ENCODE data around the gene GFM2. TPM values are rescaled to one million over a fixed set of nuclear protein-coding genes. Genes with fewer than 3 reads are reported as not detected.
"Not testable (repeated sequence)": the region's sequence is repeated elsewhere in the genome, so short reads cannot be mapped to it uniquely, and the experiment has no call there.

Gene GFM2
- total and polyA plus RNA-seq, 9 donors, result 19.9 to 27.5 (median 24.0) TPM

GRCh38 chr5:74676466-74676865, 90.5 kb downstream of the GFM2 start:
- DNase-seq; H3K9me3 ChIP-seq (replicated peaks; ENCODE audit: control insufficient read depth, low read depth, low read length): not testable (repeated sequence)
- WGBS (ENCODE audit: insufficient coverage), result 100% methylated on average over 3 of the region's 6 CpGs

GRCh38 chr5:74673011-74673790, 93.7 kb downstream of the GFM2 start:
- H3K4me3 ChIP-seq (ENCODE audit: low read length), result no peak overlapping the region

More at GRCh38 chr5:74676466-74676865, 90.5 kb downstream of the GFM2 start:
- H3K36me3 ChIP-seq (ENCODE audit: control insufficient read depth, insufficient read depth, low read length); H3K27me3 ChIP-seq (ENCODE audit: control insufficient read depth, insufficient read depth, low read length); H3K27ac ChIP-seq (ENCODE audit: low read length); H3K4me1 ChIP-seq (ENCODE audit: control insufficient read depth, insufficient read depth, low read length); H3K4me3 ChIP-seq (ENCODE audit: low read length): not testable (repeated sequence)

GRCh38 chr5:74672215-74672877, 94.6 kb downstream of the GFM2 start:
- WGBS (ENCODE audit: insufficient coverage), result 55% methylated on average over 2 of the region's 5 CpGs
- no peak overlapping the region for H3K4me3 ChIP-seq (ENCODE audit: low read length)
- no peaks in the 10 kb centered on the region for H3K9me3 ChIP-seq (replicated peaks; ENCODE audit: control insufficient read depth, low read depth, low read length)
- H3K4me1 ChIP-seq (ENCODE audit: control insufficient read depth, insufficient read depth, low read length), result peaks cover 4% of the 10 kb centered on the region
- H3K27ac ChIP-seq (ENCODE audit: low read length), result no peak overlapping the region
- DNase-seq, result no peak
- H3K27me3 ChIP-seq (ENCODE audit: control insufficient read depth, insufficient read depth, low read length), result no peaks in the 10 kb centered on the region
- H3K36me3 ChIP-seq (ENCODE audit: control insufficient read depth, insufficient read depth, low read length), result no peaks in the 10 kb centered on the region

More at GRCh38 chr5:74673011-74673790, 93.7 kb downstream of the GFM2 start:
- Histone ChIP-seq H3K27me3 (ENCODE audit: control insufficient read depth, insufficient read depth, low read length) (no peaks in the 10 kb centered on the region), H3K27ac (ENCODE audit: low read length) (no peak overlapping the region), H3K4me1 (ENCODE audit: control insufficient read depth, insufficient read depth, low read length) (peaks cover 4% of the 10 kb centered on the region), H3K9me3 (replicated peaks; ENCODE audit: control insufficient read depth, low read depth, low read length) (no peaks in the 10 kb centered on the region), H3K36me3 (ENCODE audit: control insufficient read depth, insufficient read depth, low read length) (no peaks in the 10 kb centered on the region)
- 14% methylated on average over 1 of the region's 6 CpGs for WGBS (ENCODE audit: insufficient coverage)
- peak; percentile 80 for DNase-seq

Other genes starting within 250 kb of the GFM2 start
- gene ENC1, start 126.4 kb downstream of the GFM2 start, total RNA-seq, result 18.4 TPM
- 10 to 100 TPM; 24.7 to 35.4 (median 28.6) TPM for gene ENC1, start 126.4 kb downstream of the GFM2 start, polyA plus RNA-seq (ENCODE audit: insufficient read depth in 1 of 8, insufficient read length in 8 of 8, low replicate concordance in 1 of 8)
- 54.4 TPM for gene HEXB, start 81.9 kb downstream of the GFM2 start, total RNA-seq
- 10 to 100 TPM; 25.6 to 54.1 (median 35.8) TPM for gene HEXB, start 81.9 kb downstream of the GFM2 start, polyA plus RNA-seq (ENCODE audit: insufficient read depth in 1 of 8, insufficient read length in 8 of 8, low replicate concordance in 1 of 8)
- 267 TPM for gene NSA2, start 132 bp upstream of the GFM2 start, total RNA-seq
- gene NSA2, start 132 bp upstream of the GFM2 start, polyA plus RNA-seq (ENCODE audit: insufficient read depth in 1 of 8, insufficient read length in 8 of 8, low replicate concordance in 1 of 8), result 100 to 1,000 TPM; 213 to 293 (median 231) TPM
- 0.62 TPM for gene FAM169A, start 99.3 kb upstream of the GFM2 start, total RNA-seq
- gene FAM169A, start 99.3 kb upstream of the GFM2 start, polyA plus RNA-seq (ENCODE audit: insufficient read depth in 1 of 8, insufficient read length in 8 of 8, low replicate concordance in 1 of 8), result under 1 TPM; 0.33 to 0.92 (median 0.62) TPM